HFFc6 (cell line): Measurements from ENCODE around the gene CLIC5. TPM values are rescaled to one million over a fixed set of nuclear protein-coding genes. Genes with fewer than 3 reads are reported as not detected.

Experiments used
- DNase-seq: peaks from one replicate; pipeline ENCODE4 v3.0.0-alpha.2; 2018
- H3K27ac Mint-ChIP-seq: 2 replicates; pipeline ENCODE4 v1.8.0; 2020; ENCODE audit warnings: mild to moderate bottlenecking, mixed read lengths
- H3K27me3 Mint-ChIP-seq: 2 replicates; pipeline ENCODE4 v1.8.0; 2021; ENCODE audit warnings: mild to moderate bottlenecking, moderate library complexity, mixed read lengths; ENCODE audit not compliant: insufficient read depth
- H3K36me3 Mint-ChIP-seq: 2 replicates; pipeline ENCODE4 v1.8.0; 2021; ENCODE audit warnings: low read depth, mixed read lengths
- H3K4me1 Mint-ChIP-seq: 2 replicates; pipeline ENCODE4 v1.8.0; 2020; ENCODE audit warnings: low read depth, mixed read lengths
- H3K4me3 Mint-ChIP-seq: 2 replicates; pipeline ENCODE4 v1.8.0; 2020; ENCODE audit warnings: mild to moderate bottlenecking, moderate library complexity, mixed read lengths
- H3K9me3 Mint-ChIP-seq: 2 replicates; pipeline ENCODE4 v1.8.0; 2020; ENCODE audit warnings: mild to moderate bottlenecking, mixed read lengths
- CTCF ChIP-seq: fragments of 200-600 bp; sonication (generic); IDR thresholded peaks from 2 replicates; pipeline ENCODE4 v1.5.0; 2021; ENCODE audit warnings: antibody characterized with exemption, mild to moderate bottlenecking
- total RNA-seq, 6 experiments: library from RNA; stranded (reverse); fragmentation: NEBNext Ultra II Directional; extraction: Animal tissue kit (Norgen Biotek cat#: 25700); gene quantifications; 2 replicates in 1 of 6; 3 replicates in 5 of 6; pipeline ENCODE4 v1.2.3, GENCODE V29; 2021

Gene CLIC5
- total RNA-seq, 6 experiments from 2014 or later = not detected

GRCh38 chr6:45872827-45873365 is 142.8 kb downstream of the CLIC5 start:
- DNase-seq = no peak
- H3K4me1 Mint-ChIP-seq = no peaks in the 10 kb centered on the region
- no peaks in the 10 kb centered on the region for H3K9me3 Mint-ChIP-seq
- H3K36me3 Mint-ChIP-seq = no peaks in the 10 kb centered on the region
- peaks cover 15% of the 10 kb centered on the region for H3K27me3 Mint-ChIP-seq
- no peak overlapping the region for H3K27ac Mint-ChIP-seq
- TF ChIP-seq CTCF = no peak
- no peak overlapping the region for H3K4me3 Mint-ChIP-seq

DNA sequence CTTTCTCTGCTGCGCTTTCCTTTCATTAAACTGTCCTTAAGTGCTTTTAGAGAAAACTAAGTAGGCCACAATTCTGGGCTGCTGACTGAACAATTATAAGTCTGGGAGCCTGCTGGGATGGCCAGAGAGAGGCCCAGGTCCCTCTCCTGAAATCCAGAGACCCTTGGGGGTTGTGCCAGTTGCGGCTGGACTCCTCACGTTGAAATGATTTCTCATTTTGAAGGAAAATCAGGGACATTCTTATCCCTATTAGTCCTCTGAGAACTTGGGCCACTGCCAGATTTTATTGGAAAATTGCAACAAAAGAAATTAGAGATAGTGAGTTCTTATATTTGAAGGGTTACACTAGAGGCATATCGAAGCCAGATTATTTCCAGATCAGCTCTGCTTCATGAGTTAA is 145.1 kb downstream of the CLIC5 start:
- peaks cover 17% of the 10 kb centered on the region for H3K27me3 Mint-ChIP-seq
- no peak overlapping the region for H3K27ac Mint-ChIP-seq
- DNase-seq = no peak
- no peaks in the 10 kb centered on the region for H3K4me1 Mint-ChIP-seq
- H3K9me3 Mint-ChIP-seq = no peaks in the 10 kb centered on the region
- H3K36me3 Mint-ChIP-seq = no peaks in the 10 kb centered on the region
- TF ChIP-seq CTCF = no peak
- H3K4me3 Mint-ChIP-seq = no peak overlapping the region

DNA sequence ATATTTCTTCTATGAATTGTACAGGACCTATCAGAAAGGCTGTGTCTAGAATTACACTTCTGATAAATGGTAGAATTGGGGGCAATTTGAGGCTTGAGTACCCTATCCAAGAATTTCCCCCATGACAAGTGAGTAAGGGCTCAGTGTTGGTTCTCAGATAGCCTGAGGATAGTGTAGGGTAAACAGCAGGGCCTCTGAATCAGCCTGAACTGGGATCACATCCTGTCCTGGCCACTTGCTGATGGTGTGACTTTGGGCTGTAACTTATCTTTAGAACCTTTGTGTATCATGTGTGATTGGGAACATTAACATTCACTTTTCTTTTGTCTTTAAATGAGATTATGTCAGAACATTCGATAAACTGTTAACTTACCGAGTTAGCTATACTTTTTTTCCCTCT is 151.0 kb downstream of the CLIC5 start:
- Mint-ChIP-seq H3K27ac (no peak overlapping the region), H3K9me3 (no peaks in the 10 kb centered on the region), H3K4me3 (no peak overlapping the region), H3K36me3 (no peaks in the 10 kb centered on the region), H3K4me1 (peaks cover 5% of the 10 kb centered on the region), H3K27me3 (peaks cover 10% of the 10 kb centered on the region)
- DNase-seq = no peak
- no peak for TF ChIP-seq CTCF

DNA sequence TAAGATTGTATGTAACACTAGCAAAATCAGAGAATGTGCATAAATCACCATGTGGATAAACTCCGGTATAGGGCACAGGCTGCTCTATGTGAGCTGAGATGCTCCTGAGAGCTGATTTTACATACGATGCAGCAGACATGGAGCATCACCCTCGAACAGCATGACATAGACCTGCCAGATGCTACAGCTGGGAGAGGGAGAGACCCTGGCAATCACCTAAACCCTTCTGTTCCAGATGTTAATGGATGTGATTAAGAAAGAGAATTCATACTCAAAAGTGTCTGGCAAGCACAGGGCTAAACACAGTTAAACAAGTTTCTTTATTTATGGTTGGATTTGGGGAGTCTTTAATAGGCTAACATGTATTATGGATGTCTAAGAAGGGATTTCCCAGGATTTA is 157.0 kb downstream of the CLIC5 start:
- DNase-seq = no peak
- H3K9me3 Mint-ChIP-seq = no peaks in the 10 kb centered on the region
- H3K36me3 Mint-ChIP-seq = no peaks in the 10 kb centered on the region
- H3K4me1 Mint-ChIP-seq = no peaks in the 10 kb centered on the region
- peaks cover 16% of the 10 kb centered on the region for H3K27me3 Mint-ChIP-seq
- no peak for TF ChIP-seq CTCF
- H3K4me3 Mint-ChIP-seq = no peak overlapping the region
- no peak overlapping the region for H3K27ac Mint-ChIP-seq

- Mint-ChIP-seq H3K9me3 (no peaks in the 10 kb centered on the region), H3K4me3 (no peak overlapping the region), H3K36me3 (no peaks in the 10 kb centered on the region), H3K27me3 (peaks cover 20% of the 10 kb centered on the region), H3K27ac (no peak overlapping the region), H3K4me1 (no peaks in the 10 kb centered on the region)
- no peak for TF ChIP-seq CTCF
- no peak for DNase-seq
Observed at GRCh38 chr6:45857827-45858226, 157.8 kb downstream of the CLIC5 start.
